IPS-18a (cell line): ENCODE measurements around the gene MIA.
"Not testable (repeated sequence)": the region's sequence is repeated elsewhere in the genome, so short reads cannot be mapped to it uniquely, and the experiment has no call there.

Experiments used
- H3K27ac ChIP-seq: one replicate; pipeline ENCODE4 v1.5.1; 2013; ENCODE audit warnings: low read length
- H3K27me3 ChIP-seq: one replicate; pipeline ENCODE4 v1.6.1; 2013; ENCODE audit warnings: mild to moderate bottlenecking, low read length; ENCODE audit not compliant: control insufficient read depth, insufficient read depth
- H3K36me3 ChIP-seq: one replicate; pipeline ENCODE4 v1.6.1; 2013; ENCODE audit warnings: low read depth, low read length; ENCODE audit not compliant: control insufficient read depth
- H3K4me1 ChIP-seq: one replicate; pipeline ENCODE4 v1.6.1; 2013; ENCODE audit warnings: low read depth, low read length; ENCODE audit not compliant: control insufficient read depth
- H3K4me3 ChIP-seq: one replicate; pipeline ENCODE4 v1.5.1; 2013; ENCODE audit warnings: low read length
- H3K9ac ChIP-seq: one replicate; pipeline ENCODE4 v1.6.1; 2013; ENCODE audit warnings: mild to moderate bottlenecking, low read length, moderate library complexity
- H3K9me3 ChIP-seq: one replicate; pipeline ENCODE4 v1.6.1; 2013; ENCODE audit warnings: low read depth, low read length; ENCODE audit not compliant: control insufficient read depth

Gene MIA

GRCh38 chr19:40752257-40752781 lies 23.0 kb upstream of the MIA start:
- Histone ChIP-seq H3K9ac (peak overlapping the region; percentile 98), H3K36me3 (peaks cover 34% of the 10 kb centered on the region), H3K4me1 (peaks cover 20% of the 10 kb centered on the region), H3K9me3 (no peaks in the 10 kb centered on the region), H3K4me3 (peak overlapping the region; percentile 86), H3K27me3 (no peaks in the 10 kb centered on the region), H3K27ac (no peak overlapping the region)

- peaks cover 56% of the 10 kb centered on the region for H3K36me3 ChIP-seq
These were observed 20.6 kb upstream of the MIA start for GRCh38 chr19:40754611-40755247.

GRCh38 chr19:40755248-40755624 lies 20.1 kb upstream of the MIA start:
- H3K9ac ChIP-seq: no peak overlapping the region
- H3K27me3 ChIP-seq: no peaks in the 10 kb centered on the region
- no peak overlapping the region for H3K27ac ChIP-seq
- peaks cover 12% of the 10 kb centered on the region for H3K4me1 ChIP-seq
- H3K36me3 ChIP-seq: peaks cover 61% of the 10 kb centered on the region
- H3K9me3 ChIP-seq: no peaks in the 10 kb centered on the region
- no peak overlapping the region for H3K4me3 ChIP-seq

More at GRCh38 chr19:40754611-40755247, 20.6 kb upstream of the MIA start:
- no peak overlapping the region for H3K27ac ChIP-seq
- H3K4me3 ChIP-seq: peak overlapping the region; percentile 2
- H3K9ac ChIP-seq: peak overlapping the region; percentile 21
- peaks cover 16% of the 10 kb centered on the region for H3K4me1 ChIP-seq
- no peaks in the 10 kb centered on the region for H3K27me3 ChIP-seq
- H3K9me3 ChIP-seq: no peaks in the 10 kb centered on the region

- H3K27ac ChIP-seq: no peak overlapping the region
These were observed 19.5 kb upstream of the MIA start for GRCh38 chr19:40755791-40756190.

GRCh38 chr19:40756502-40757110 lies 18.7 kb upstream of the MIA start:
- no peaks in the 10 kb centered on the region for H3K9me3 ChIP-seq
- H3K4me1 ChIP-seq: peaks cover 12% of the 10 kb centered on the region
- H3K4me3 ChIP-seq: no peak overlapping the region
- peaks cover 75% of the 10 kb centered on the region for H3K36me3 ChIP-seq
- no peak overlapping the region for H3K9ac ChIP-seq
- no peak overlapping the region for H3K27ac ChIP-seq
- H3K27me3 ChIP-seq: no peaks in the 10 kb centered on the region

More at GRCh38 chr19:40755791-40756190, 19.5 kb upstream of the MIA start:
- no peaks in the 10 kb centered on the region for H3K9me3 ChIP-seq
- H3K9ac ChIP-seq: no peak overlapping the region
- H3K36me3 ChIP-seq: peaks cover 66% of the 10 kb centered on the region
- no peaks in the 10 kb centered on the region for H3K27me3 ChIP-seq
- H3K4me1 ChIP-seq: peaks cover 12% of the 10 kb centered on the region
- no peak overlapping the region for H3K4me3 ChIP-seq

GRCh38 chr19:40758491-40758890 lies 16.8 kb upstream of the MIA start:
- Histone ChIP-seq H3K9me3 (no peaks in the 10 kb centered on the region), H3K36me3 (peaks cover 89% of the 10 kb centered on the region), H3K27me3 (no peaks in the 10 kb centered on the region), H3K4me1 (peaks cover 6% of the 10 kb centered on the region), H3K27ac (no peak overlapping the region), H3K9ac (no peak overlapping the region), H3K4me3 (no peak overlapping the region)

DNA sequence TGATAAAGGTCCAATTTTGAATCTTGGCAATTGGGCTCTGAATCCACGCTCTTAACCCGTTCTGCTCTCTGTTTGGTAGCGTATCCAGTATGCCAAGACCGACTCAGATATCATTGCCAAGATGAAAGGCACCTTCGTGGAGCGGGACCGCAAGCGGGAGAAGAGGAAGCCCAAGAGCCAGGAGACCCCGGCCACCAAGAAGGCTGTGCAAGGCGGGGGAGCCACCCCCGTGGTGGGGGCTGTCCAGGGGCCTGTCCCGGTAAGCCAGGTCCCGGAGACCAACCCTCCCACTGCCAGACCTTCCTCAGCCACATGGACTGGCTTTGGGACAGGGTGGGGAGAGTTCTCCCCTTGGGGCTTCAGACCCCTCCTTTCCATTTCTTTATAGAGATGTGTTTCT lies 16.0 kb upstream of the MIA start:
- Histone ChIP-seq H3K4me1 (peaks cover 3% of the 10 kb centered on the region), H3K4me3 (no peak overlapping the region)

DNA sequence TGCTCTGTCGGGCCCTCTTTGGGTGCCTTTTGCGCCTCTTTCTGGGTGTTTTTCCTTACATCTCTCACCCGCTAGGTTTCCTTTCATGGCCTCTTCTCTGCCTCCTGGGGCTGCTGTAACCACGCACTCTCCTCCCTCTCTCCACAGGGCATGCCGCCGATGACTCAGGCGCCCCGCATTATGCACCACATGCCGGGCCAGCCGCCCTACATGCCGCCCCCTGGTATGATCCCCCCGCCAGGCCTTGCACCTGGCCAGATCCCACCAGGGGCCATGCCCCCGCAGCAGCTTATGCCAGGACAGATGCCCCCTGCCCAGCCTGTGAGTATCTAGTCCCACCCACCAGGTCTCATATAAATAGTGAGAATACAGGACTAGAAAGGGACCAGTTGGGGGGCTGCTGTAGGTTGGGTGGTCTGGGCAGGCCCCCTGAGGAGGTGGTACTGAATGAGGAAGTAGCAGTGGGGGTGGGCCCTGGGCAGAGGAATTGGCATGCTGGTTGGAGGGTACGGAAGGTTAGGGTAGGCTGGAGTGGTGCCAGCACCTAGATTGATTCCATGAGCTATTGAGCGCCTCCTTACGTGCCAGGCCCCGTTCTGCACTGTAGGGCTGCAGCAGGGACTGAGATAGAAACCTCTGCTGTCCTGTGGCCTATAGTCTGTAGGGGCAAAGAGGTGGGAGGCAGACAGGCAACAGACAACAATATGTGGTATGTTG lies 12.4 kb upstream of the MIA start:
- Histone ChIP-seq H3K4me1 (no peaks in the 10 kb centered on the region), H3K9me3 (no peaks in the 10 kb centered on the region), H3K27ac (no peak overlapping the region), H3K36me3 (peaks cover 84% of the 10 kb centered on the region), H3K27me3 (no peaks in the 10 kb centered on the region), H3K4me3 (no peak overlapping the region), H3K9ac (no peak overlapping the region)

More for the DNA sequence above, 16.0 kb upstream of the MIA start:
- no peak overlapping the region for H3K9ac ChIP-seq
- H3K9me3 ChIP-seq: no peaks in the 10 kb centered on the region
- no peak overlapping the region for H3K27ac ChIP-seq
- peaks cover 94% of the 10 kb centered on the region for H3K36me3 ChIP-seq
- no peaks in the 10 kb centered on the region for H3K27me3 ChIP-seq

- Histone ChIP-seq H3K27me3 (no peaks in the 10 kb centered on the region), H3K4me3 (no peak overlapping the region), H3K9me3 (no peaks in the 10 kb centered on the region), H3K36me3 (peaks cover 78% of the 10 kb centered on the region), H3K4me1 (no peaks in the 10 kb centered on the region), H3K27ac (no peak overlapping the region), H3K9ac (no peak overlapping the region)
These were observed 11.8 kb upstream of the MIA start for GRCh38 chr19:40763526-40763925.

- Histone ChIP-seq H3K9ac (no peak overlapping the region), H3K36me3 (peaks cover 74% of the 10 kb centered on the region), H3K4me3 (no peak overlapping the region), H3K9me3 (no peaks in the 10 kb centered on the region), H3K27me3 (no peaks in the 10 kb centered on the region), H3K4me1 (no peaks in the 10 kb centered on the region), H3K27ac (no peak overlapping the region)
These were observed 11.4 kb upstream of the MIA start for GRCh38 chr19:40763963-40764362.

DNA sequence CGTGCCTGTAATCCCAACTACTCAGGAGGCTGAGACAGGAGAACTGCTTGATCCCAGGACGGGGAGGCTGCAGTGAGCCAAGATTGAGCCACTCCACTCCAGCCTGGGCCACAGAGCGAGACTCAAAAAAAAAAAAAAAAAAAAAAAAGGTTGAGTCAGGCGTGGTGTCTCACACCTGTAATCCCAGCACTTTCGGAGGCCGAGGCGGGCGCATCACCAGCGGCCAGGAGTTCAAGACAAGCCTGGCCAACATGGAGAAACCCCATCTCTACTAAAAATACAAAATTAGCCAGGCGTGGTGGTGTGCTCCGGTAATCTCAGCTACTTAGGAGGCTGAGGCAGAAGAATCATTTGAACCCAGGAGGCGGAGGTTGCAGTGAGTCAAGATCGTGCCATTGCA lies 8.9 kb upstream of the MIA start:
- not testable (repeated sequence) for H3K9me3 ChIP-seq, H3K9ac ChIP-seq, H3K4me3 ChIP-seq, H3K27me3 ChIP-seq, H3K4me1 ChIP-seq, H3K27ac ChIP-seq
- peaks cover 49% of the 10 kb centered on the region for H3K36me3 ChIP-seq
